HG02642 (cell line): Measurements from ENCODE around the gene DTNB.
A peak's percentile ranks its signal among the peaks of the same experiment; 100 is the strongest.
"Not testable (repeated sequence)": the region's sequence is repeated elsewhere in the genome, so short reads cannot be mapped to it uniquely, and the experiment has no call there.

Experiments used
- ATAC-seq: cut with Tn5 transposase; IDR thresholded peaks from one replicate; pipeline ENCODE4 v1.9.1; 2021; ENCODE audit warnings: mild to moderate bottlenecking; ENCODE audit not compliant: unreplicated experiment, poor library complexity

Gene DTNB

DNA sequence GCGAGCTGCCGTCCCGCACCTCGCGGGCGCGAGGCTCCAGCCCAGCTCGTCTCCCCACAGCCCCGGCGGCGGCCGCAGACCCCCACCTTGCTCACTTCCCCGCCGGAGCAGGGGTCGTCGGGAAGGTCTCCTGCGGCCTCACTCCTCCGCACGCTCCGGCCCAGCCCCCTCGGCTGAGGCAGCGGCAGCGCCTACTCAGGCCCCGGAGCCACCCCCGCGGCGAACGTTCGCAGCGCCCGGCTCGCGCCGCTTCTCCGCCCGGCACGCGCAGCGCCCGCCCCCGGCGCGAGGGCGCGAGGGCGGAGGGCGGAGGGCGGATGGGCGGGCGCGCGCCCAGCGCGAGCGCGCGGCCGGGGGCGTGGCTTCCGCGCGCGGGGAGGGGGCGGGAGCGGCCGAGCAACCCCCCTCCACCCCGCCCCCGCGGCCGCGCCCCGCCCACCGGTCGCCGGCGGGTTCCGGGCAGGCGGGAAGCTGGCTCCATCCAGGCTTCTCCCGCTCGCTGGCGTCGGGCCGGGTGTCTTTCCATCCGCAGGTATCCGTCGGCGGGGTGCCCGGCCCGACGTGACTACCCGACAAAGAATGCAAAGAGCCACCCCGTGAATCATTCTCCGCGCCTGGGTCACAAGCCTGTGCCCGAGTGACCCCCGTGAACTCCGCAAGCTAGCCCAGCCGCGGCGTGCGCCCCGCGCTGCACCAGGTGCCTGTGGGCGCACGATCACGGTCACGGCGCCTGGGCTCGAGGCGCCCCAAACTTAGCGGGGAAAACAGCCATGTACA, at the start of gene DTNB:
DTNB (minus strand) TSS at position 278 of the 777 bp plus-strand sequence. CDS start 20,917 bp downstream, outside the sequence.
- ATAC-seq: peak; percentile 78

DNA sequence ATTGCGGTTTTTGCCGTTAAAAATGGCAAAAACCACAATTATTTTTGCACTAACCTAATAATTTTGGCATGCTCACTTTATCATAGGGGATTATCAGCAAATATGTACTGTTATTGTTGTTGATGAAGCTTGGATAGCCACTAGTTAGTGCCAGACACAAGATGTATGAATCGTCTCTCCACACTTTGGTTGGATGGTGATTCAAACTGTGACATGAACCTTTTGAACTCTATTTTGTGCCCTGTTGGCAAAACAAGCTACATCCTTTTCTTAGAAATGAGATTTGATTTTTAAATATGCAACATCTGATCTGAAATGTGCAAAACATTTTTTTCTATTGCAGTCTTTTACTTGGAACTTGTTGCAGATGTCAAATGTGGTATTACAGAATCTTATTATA, 48.8 kb upstream of the DTNB start:
- ATAC-seq: no peak

GRCh38 chr2:25720575-25720974, 47.2 kb upstream of the DTNB start:
- ATAC-seq: no peak

GRCh38 chr2:25714740-25715139, 41.4 kb upstream of the DTNB start:
- ATAC-seq: no peak

DNA sequence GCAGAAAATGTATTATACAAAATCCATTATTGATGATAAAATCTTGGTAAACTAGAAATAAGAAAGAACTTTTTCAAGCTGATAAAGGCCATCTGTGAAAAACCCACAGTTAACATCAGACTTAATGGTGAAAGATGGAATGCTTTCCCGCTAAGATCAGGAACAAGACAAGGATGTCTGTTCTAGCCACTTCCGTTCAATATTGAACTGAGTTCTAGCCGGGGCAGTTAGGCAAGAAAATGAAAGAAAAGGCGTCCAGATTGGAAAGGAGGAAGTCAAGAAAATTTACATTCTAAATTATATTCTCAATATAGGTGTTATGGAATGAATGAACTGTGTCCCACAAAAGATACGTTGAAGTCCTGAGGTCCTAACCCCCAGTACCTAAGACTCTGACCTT, 39.1 kb upstream of the DTNB start:
- ATAC-seq: no peak

- no peak for ATAC-seq
Observed at GRCh38 chr2:25711675-25712354, 38.4 kb upstream of the DTNB start.

DNA sequence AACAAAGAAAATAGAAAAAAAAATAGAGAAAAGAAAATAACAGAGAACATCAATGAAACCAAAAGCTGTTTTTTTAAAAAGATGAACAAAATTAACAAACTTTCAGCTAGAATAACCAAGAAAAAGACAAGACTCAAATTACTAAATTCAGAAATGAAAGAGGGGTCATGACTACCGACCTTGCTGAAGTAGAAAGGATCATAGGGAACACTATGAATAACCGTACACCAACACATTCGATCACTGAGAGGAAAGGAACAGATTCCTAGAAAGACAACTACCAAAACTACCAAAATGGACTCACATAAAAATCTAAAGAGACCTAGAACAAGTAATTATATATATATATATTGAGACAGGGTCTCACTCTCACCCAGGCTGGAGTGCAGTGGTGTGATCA, 37.4 kb upstream of the DTNB start:
- ATAC-seq: no peak

- ATAC-seq: no peak
Observed at GRCh38 chr2:25709349-25709748, 36.0 kb upstream of the DTNB start.

- ATAC-seq: no peak
Observed at GRCh38 chr2:25707927-25708590, 34.7 kb upstream of the DTNB start.

DNA sequence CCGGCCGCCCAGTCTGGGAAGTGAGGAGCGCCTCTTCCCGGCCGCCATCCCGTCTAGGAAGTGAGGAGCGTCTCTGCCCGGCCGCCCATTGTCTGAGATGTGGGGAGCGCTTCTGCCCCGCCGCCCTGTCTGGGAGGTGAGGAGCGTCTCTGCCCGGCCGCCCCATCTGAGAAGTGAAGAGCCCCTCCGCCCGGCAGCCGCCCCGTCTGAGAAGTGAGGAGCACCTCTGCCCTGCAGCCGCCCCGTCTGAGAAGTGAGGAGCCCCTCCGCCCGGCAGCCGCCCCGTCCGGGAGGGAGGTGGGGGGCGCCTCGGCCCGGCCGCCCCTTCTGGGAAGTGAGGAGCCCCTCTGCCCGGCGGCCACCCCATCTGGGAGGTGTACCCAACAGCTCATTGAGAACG, 32.2 kb upstream of the DTNB start:
- ATAC-seq: not testable (repeated sequence)

DNA sequence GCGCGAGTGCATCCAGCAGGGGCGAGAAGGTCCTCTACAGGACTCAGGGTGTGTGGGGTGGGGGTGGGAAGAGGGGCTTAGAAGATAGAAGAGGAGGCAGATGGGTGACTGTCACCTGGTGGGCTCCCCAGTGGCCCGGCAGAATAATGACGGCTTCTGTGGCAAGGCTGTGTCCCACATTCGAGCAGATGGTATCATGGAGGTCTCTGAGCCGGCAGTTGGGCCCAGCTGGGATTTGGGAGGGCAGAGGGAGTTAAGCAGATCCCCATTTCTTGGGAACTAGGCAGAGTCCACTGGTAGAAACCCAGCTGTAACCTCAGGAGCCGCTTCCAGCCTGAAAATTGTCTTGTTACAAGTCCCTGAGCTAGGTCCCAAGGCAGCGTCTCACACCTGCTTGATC, 28.4 kb upstream of the DTNB start:
- ATAC-seq: no peak

DNA sequence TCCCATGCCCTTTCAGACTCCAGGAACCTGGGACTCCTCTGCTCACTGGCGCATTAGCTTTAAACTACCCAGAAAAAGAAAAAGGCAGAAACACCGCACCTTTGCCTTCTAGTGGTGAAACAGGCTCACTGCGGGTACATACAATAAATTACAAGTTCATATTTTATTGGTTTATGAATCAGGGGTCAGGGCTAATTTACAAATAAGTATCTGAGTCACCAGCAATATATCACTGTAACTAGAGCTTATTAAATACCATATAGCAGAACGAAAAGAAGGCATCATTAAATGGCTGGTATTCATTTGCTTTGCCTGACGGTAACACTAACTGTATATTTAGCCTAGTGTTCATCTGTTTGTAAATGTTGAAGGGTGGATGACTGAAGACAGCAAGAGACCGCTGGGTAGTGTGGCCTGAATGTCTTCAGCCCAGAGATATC, 26.9 kb upstream of the DTNB start:
- ATAC-seq: no peak

DNA sequence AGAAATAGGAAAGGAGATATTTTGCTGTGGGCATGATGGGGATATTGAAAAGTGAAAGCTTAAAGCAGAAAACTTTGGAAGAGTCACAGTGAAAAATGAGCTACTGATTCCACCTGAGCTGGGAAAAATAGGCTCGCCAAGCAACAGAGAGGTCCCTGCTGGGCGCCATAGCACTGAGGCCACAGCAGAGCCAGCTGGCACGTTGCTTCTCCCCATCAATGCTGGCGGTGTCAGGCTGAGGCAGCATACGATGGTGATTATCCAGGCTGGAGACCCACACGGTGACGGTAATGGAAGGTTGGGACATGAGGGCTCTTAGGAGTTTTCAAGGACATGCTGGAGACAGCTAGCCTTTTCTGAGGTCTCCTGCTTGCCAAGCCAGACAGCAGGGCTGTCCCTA, 25.8 kb upstream of the DTNB start:
- no peak for ATAC-seq

DNA sequence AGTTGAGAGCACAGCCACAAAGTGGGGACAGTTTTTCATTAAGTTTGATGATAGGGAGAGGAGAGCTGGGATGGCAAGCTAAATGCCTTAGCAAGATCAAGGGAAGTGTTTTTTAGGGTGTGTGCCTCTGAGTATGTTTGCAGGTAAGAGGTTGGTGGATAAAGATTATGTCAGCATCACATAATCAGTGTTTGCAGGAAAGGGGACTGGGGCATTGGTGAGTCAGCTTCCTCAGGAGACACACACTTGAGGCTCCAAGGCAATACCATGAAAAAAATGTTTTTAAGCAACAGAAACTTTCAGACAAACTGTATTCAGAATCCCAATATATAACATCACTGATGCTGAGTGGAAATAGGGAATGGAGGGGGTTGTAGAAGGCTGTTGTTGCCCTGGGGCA, 25.4 kb upstream of the DTNB start:
- no peak for ATAC-seq

- no peak for ATAC-seq
Observed at GRCh38 chr2:25697559-25698341, 24.4 kb upstream of the DTNB start.

- no peak for ATAC-seq
Observed at GRCh38 chr2:25692737-25693445, 19.5 kb upstream of the DTNB start.

- no peak for ATAC-seq
Observed at GRCh38 chr2:25692143-25692542, 18.8 kb upstream of the DTNB start.

DNA sequence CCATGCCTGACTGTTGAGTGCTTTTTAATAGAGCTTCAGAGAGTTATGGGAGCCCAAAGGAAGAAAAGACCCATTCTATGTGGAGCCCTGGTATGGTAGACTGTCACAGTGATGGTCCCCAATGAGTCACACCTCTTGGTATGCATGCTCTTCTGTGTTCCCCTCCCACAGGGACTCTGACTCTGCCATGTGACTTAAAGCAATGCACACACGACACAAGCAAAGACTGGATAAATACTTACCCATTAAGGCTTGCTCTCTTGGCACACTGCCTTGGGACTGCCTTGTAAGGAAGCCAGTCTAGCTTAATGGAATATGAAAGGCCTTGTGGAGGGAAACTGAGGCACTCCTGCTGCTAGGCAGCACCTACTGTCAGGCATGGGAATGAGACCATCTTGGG, 16.7 kb upstream of the DTNB start:
- no peak for ATAC-seq

DNA sequence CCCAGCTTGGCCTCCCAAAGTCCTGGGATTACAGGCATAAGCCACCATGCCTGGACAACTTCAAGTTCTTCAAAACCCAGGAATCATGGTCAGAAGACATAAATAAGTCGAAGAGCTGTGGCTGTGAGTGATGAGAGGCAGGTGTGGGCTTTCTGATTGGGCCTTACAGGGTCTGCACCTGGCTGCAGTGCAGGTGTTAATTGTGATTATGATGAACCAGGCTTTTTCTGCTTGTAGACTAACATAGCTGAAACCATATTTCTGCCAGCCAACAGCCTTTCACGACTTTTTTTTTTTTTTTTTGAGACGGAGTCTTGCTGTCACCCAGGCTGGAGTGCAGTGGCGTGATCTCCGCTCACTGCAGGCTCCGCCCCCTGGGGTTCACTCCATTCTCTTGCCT, 14.9 kb upstream of the DTNB start:
- ATAC-seq: no peak

GRCh38 chr2:25685741-25686140, 12.4 kb upstream of the DTNB start:
- ATAC-seq: no peak
